Smooth muscle cell (in vitro differentiated cells): ENCODE measurements around the gene NCEH1. TPM values are rescaled to one million over a fixed set of nuclear protein-coding genes. Genes with fewer than 3 reads are reported as not detected.

Source experiments
- DNase-seq: peaks from one replicate; lab custom pipeline; 2025; ENCODE audit not compliant: unreplicated experiment; lab: John Stamatoyannopoulos, UW
- H2AFZ ChIP-seq: fragments of 200-600 bp; sonication (generic); 2 replicates; pipeline ENCODE4 v1.6.0; 2016; ENCODE audit warnings: antibody characterized with exemption, low read depth, mild to moderate bottlenecking
- H3F3A ChIP-seq: fragments of 200-600 bp; sonication (generic); 2 replicates; pipeline ENCODE4 v1.6.0; 2017; ENCODE audit warnings: antibody characterized with exemption, low read depth
- H3K27ac ChIP-seq: fragments of 200-600 bp; sonication (generic); 2 replicates; pipeline ENCODE4 v1.5.1; 2016; ENCODE audit warnings: low read depth, mild to moderate bottlenecking
- H3K27me3 ChIP-seq: fragments of 200-600 bp; sonication (generic); 2 replicates; pipeline ENCODE4 v1.6.1; 2016; ENCODE audit warnings: low read depth, mild to moderate bottlenecking
- H3K36me3 ChIP-seq: fragments of 200-600 bp; sonication (generic); 2 replicates; pipeline ENCODE4 v1.5.1; 2016; ENCODE audit warnings: low read depth
- H3K4me1 ChIP-seq: fragments of 200-600 bp; sonication (generic); 2 replicates; pipeline ENCODE4 v1.5.1; 2016; ENCODE audit warnings: low read depth
- H3K4me2 ChIP-seq: fragments of 200-600 bp; sonication (generic); 2 replicates; pipeline ENCODE4 v1.6.0; 2016; ENCODE audit warnings: mild to moderate bottlenecking
- H3K4me3 ChIP-seq: fragments of 200-600 bp; sonication (generic); 2 replicates; pipeline ENCODE4 v1.5.1; 2016; ENCODE audit warnings: mild to moderate bottlenecking
- H3K79me2 ChIP-seq: fragments of 200-600 bp; sonication (generic); 2 replicates; pipeline ENCODE4 v1.6.0; 2016; ENCODE audit warnings: low read depth, mild to moderate bottlenecking
- H3K9ac ChIP-seq: fragments of 200-600 bp; sonication (generic); 2 replicates; pipeline ENCODE4 v1.6.0; 2016; ENCODE audit warnings: low read depth
- H3K9me3 ChIP-seq: fragments of 200-600 bp; sonication (generic); replicated peaks from 2 replicates; pipeline ENCODE4 v1.5.1; 2016; ENCODE audit warnings: low read depth
- H4K20me1 ChIP-seq: fragments of 200-600 bp; sonication (generic); 2 replicates; pipeline ENCODE4 v1.6.0; 2016; ENCODE audit warnings: low read depth
- WGBS: methylation state at CpG from one replicate; pipeline ENCODE4 v1.1.7; 2016; ENCODE audit warnings: low lambda C conversion rate; 5-methylcytosine and 5-hydroxymethylcytosine counted together
- polyA plus RNA-seq: library from polyadenylated mRNA; unstranded; fragments of >200 nt; fragmentation: Nextera tagmentation; extraction: Ambion mirVana; gene quantifications from 2 replicates; pipeline ENCODE4 v1.2.1, GENCODE V29; 2016
- total RNA-seq: library from RNA; depleted of rRNA; stranded (reverse); fragments of >200 nt; gene quantifications from 2 replicates; pipeline ENCODE4 v1.2.3, GENCODE V29; 2014
- TF ChIP-seq, protein P1 (sequence below): fragments of 200-600 bp; sonication (generic); IDR thresholded peaks from 2 replicates; pipeline ENCODE4 v1.5.1; 2017; ENCODE audit warnings: borderline replicate concordance, mild to moderate bottlenecking, antibody characterized with exemption; ENCODE audit not compliant: insufficient read depth, poor library complexity, severe bottlenecking

The NCEH1 gene
- total and polyA plus RNA-seq, 2 experiments from 2014 or later: 1.9 to 5.3 TPM

DNA sequence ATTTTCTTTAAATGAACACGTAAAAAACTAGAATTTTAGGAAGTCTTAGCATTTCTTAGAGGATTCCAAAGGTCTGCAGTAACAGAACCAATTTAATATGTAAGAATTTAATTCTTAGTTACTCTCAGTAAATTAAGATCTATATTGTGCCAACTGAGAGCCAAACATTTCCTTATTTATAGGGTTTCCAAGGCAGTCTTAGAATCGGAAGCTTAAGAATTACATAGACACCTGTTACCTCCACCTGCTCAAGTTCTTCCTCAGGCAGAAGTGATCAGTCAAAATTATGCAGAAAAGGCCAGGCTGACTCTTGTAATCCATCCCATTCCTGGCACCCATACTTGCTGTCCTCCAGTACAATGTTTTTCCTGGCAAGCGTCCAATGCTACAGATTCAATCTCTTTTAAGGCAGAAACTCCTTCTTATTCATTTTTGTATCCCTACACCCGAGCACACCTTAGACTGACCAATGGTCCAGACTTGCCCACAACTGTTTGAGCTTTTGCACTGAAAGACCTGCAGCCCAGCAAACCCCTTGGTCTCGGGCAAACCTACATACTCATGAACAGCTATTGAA lies 64.3 kb downstream of the NCEH1 start:
- Histone ChIP-seq H3K27ac (no peak overlapping the region), H3F3A (no peaks in the 10 kb centered on the region), H3K4me2 (no peak overlapping the region), H3K79me2 (no peaks in the 10 kb centered on the region), H3K36me3 (no peaks in the 10 kb centered on the region), H3K27me3 (no peaks in the 10 kb centered on the region), H2AFZ (no peak overlapping the region), H4K20me1 (no peaks in the 10 kb centered on the region), H3K4me1 (no peaks in the 10 kb centered on the region), H3K4me3 (no peak overlapping the region), H3K9ac (no peak overlapping the region), H3K9me3 (no peaks in the 10 kb centered on the region)
- DNase-seq: no peak
- TF ChIP-seq, protein P1, sequence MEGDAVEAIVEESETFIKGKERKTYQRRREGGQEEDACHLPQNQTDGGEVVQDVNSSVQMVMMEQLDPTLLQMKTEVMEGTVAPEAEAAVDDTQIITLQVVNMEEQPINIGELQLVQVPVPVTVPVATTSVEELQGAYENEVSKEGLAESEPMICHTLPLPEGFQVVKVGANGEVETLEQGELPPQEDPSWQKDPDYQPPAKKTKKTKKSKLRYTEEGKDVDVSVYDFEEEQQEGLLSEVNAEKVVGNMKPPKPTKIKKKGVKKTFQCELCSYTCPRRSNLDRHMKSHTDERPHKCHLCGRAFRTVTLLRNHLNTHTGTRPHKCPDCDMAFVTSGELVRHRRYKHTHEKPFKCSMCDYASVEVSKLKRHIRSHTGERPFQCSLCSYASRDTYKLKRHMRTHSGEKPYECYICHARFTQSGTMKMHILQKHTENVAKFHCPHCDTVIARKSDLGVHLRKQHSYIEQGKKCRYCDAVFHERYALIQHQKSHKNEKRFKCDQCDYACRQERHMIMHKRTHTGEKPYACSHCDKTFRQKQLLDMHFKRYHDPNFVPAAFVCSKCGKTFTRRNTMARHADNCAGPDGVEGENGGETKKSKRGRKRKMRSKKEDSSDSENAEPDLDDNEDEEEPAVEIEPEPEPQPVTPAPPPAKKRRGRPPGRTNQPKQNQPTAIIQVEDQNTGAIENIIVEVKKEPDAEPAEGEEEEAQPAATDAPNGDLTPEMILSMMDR: no peak
- WGBS: 94% methylated on average over 5 of the region's 5 CpGs

DNA sequence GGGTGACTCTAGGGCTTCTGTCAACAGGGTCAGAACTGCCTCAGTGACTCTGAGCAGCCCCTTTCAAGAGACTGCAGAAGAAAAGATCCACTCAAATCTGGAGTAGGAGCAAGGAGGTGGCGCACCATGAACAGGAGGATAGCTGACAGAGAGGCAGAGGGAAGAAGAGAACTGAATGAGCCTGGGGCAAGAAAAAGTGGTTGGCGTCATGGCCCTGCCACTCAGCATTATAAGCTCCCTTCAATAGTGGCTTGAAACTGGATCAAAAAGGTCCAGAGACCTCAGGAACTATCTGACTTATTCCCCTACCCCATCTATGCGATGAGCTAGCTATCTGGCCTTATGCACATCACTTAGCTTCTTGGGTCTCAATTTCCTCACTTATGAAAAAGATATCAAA lies 66.6 kb downstream of the NCEH1 start:
- WGBS: 93% methylated on average over 3 of the region's 3 CpGs
- no peak overlapping the region for H3K4me3 ChIP-seq

DNA sequence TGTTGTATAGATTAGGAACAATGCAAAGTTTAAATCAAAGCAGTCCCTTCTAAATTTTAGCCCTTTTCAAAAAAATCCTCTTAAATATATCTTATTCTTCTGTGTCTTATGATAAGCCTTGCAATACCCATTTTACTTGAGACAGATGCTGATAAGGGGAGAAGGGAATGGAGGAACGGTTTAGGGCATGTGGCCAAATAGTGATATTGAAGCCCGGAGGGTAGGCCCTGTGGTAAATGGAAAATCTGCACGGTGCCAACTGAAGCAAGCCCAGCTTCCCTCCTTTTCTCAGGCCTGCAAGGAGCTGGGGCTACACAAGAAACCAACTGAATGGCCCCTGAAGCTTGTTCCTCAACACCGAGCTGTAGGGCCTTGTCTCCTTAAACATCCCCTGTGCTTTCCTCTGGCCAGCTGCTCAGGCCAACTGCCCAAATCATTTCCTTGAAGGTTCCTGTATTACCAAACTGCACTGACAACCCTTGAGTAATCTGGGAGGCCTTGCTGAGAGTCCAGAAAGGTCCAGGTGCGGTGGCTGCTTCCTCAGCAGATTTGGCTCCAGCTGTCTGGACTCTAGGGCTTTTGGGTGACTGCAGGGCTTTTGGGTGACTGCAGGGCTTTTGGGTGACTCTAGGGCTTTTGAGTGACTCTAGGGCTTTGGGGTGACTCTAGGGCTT lies 67.2 kb downstream of the NCEH1 start:
- Histone ChIP-seq H2AFZ (no peak overlapping the region), H3K27ac (no peak overlapping the region), H3K9me3 (no peaks in the 10 kb centered on the region), H3K27me3 (no peaks in the 10 kb centered on the region), H3K4me2 (no peak overlapping the region), H4K20me1 (no peaks in the 10 kb centered on the region), H3K4me3 (no peak overlapping the region), H3K4me1 (no peaks in the 10 kb centered on the region), H3K9ac (no peak overlapping the region), H3K36me3 (no peaks in the 10 kb centered on the region), H3F3A (no peaks in the 10 kb centered on the region), H3K79me2 (no peaks in the 10 kb centered on the region)
- no peak for DNase-seq
- WGBS: 97% methylated on average over 5 of the region's 5 CpGs
- TF ChIP-seq, protein P1: no peak

More for the DNA sequence above, 66.6 kb downstream of the NCEH1 start:
- Histone ChIP-seq H3K27ac (no peak overlapping the region), H3K4me1 (no peaks in the 10 kb centered on the region), H4K20me1 (no peaks in the 10 kb centered on the region), H3K79me2 (no peaks in the 10 kb centered on the region), H3K27me3 (no peaks in the 10 kb centered on the region), H3K9me3 (no peaks in the 10 kb centered on the region), H3K4me2 (no peak overlapping the region), H3F3A (no peaks in the 10 kb centered on the region), H3K36me3 (no peaks in the 10 kb centered on the region), H3K9ac (no peak overlapping the region), H2AFZ (no peak overlapping the region)
- DNase-seq: no peak
- TF ChIP-seq, protein P1: no peak

DNA sequence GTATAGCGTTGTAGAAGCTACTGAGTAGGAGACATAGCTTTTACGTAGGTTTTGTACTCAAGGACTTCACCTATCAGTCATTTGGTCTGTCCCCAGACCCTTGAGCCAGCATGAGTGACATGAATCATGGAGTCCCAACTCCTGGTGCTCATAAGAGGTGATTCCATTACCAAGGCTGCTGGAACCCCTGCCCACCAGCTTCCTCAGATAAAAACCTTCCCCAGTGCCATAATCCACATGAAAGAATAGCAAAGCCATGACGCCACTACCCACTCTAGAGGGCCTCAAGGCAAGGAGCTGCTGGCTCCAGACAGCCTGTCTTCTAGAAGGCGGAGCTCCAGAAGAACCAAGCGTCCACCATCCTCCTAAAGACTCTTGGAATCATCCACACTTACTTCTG lies 69.6 kb downstream of the NCEH1 start:
- DNase-seq: no peak
- H3K9me3 ChIP-seq: no peaks in the 10 kb centered on the region
- 95% methylated on average over 5 of the region's 5 CpGs for WGBS

More for the DNA sequence above, 69.6 kb downstream of the NCEH1 start:
- Histone ChIP-seq H2AFZ (no peak overlapping the region), H3K27me3 (no peaks in the 10 kb centered on the region), H3K27ac (no peak overlapping the region), H3K4me1 (no peaks in the 10 kb centered on the region), H3K4me3 (no peak overlapping the region), H3F3A (no peaks in the 10 kb centered on the region), H3K9ac (no peak overlapping the region), H3K36me3 (no peaks in the 10 kb centered on the region), H3K4me2 (no peak overlapping the region), H3K79me2 (no peaks in the 10 kb centered on the region), H4K20me1 (no peaks in the 10 kb centered on the region)
- TF ChIP-seq, protein P1: no peak
